Peyer's patch (tissue), 4 donors: ENCODE measurements around the gene XPOT. TPM values are rescaled to one million over a fixed set of nuclear protein-coding genes. Genes with fewer than 3 reads are reported as not detected.

ENCODE experiments used
- DNase-seq, 3 donors: peaks; one replicate each; pipeline ENCODE4 v3.0.0-alpha.2; 2017 to 2019
- H3K27ac ChIP-seq, 4 donors: fragments of 200-600 bp; sonication (generic); one replicate each; pipeline ENCODE4 v1.5.1; 2016 to 2019
- H3K27me3 ChIP-seq, 2 donors: fragments of 200-600 bp; sonication (generic); one replicate each; pipeline ENCODE4 v1.5.1; 2019
- H3K36me3 ChIP-seq, 3 donors: fragments of 200-600 bp; sonication (generic); one replicate each; pipeline ENCODE4 v1.5.1; 2016 to 2019
- H3K4me1 ChIP-seq, 4 donors: fragments of 200-600 bp; sonication (generic); one replicate each; pipeline ENCODE4 v1.5.1; 2016 to 2019
- H3K4me3 ChIP-seq, 4 donors: fragments of 200-600 bp; sonication (generic); 1 replicate in 3 of 4; 2 replicates in 1 of 4; pipeline ENCODE4 v1.5.1; 2016 to 2019; ENCODE audit warnings: mild to moderate bottlenecking in 1 of 4
- H3K9me3 ChIP-seq, 4 donors: fragments of 200-600 bp; sonication (generic); one replicate each; pipeline ENCODE4 v1.5.1; 2016 to 2019; ENCODE audit warnings: mild to moderate bottlenecking in 1 of 4
- CTCF ChIP-seq, 6 experiments: fragments of 450-650 bp in 4 of 6; fragments of 200-600 bp in 2 of 6; sonication (generic) in 1 of 6; IDR thresholded peaks; one replicate each; pipeline ENCODE4 v1.5.1; 2017 to 2019; ENCODE audit warnings: antibody characterized with exemption in 6 of 6, mild to moderate bottlenecking in 3 of 6, moderate library complexity in 1 of 6
- POLR2A ChIP-seq, 2 donors: fragments of 450-650 bp; IDR thresholded peaks; one replicate each; pipeline ENCODE4 v1.5.1; 2017; ENCODE audit warnings: antibody characterized with exemption in 2 of 2, mild to moderate bottlenecking in 2 of 2, moderate library complexity in 2 of 2
- total RNA-seq, 4 donors: library from RNA; depleted of rRNA; stranded (reverse); fragments of >200 nt; gene quantifications; one replicate each; pipeline ENCODE4 v1.1.0, GENCODE V29; 2016

XPOT gene
- total RNA-seq, 4 donors from 2014 or later, result 15.6 to 73.4 (median 24.8) TPM

- no peak for TF ChIP-seq POLR2A (IDR thresholded peaks at IDR 0.05)
- no peak for TF ChIP-seq CTCF (IDR thresholded peaks at IDR 0.05)
- Histone ChIP-seq H3K36me3 (peaks cover 0 to 43% (median 2%) of the 10 kb centered on the region in 3 donors), H3K27ac (no peak overlapping the region), H3K4me3 (no peak overlapping the region), H3K9me3 (no peaks in the 10 kb centered on the region), H3K4me1 (no peaks in the 10 kb centered on the region), H3K27me3 (no peaks in the 10 kb centered on the region)
- no peak for DNase-seq
Measured at GRCh38 chr12:64478661-64479060, 74.5 kb downstream of the XPOT start.

- Histone ChIP-seq H3K27me3 (no peaks in the 10 kb centered on the region), H3K36me3 (peaks cover 0 to 49% (median under 1%) of the 10 kb centered on the region in 3 donors)
- no peak for TF ChIP-seq CTCF (IDR thresholded peaks at IDR 0.05)
- TF ChIP-seq POLR2A (IDR thresholded peaks at IDR 0.05), result no peak
Measured at GRCh38 chr12:64480148-64480547, 76.0 kb downstream of the XPOT start.

GRCh38 chr12:64486657-64487056, 82.5 kb downstream of the XPOT start:
- Histone ChIP-seq H3K27me3 (no peaks in the 10 kb centered on the region), H3K9me3 (no peaks in the 10 kb centered on the region), H3K36me3 (peaks cover 0 to 94% (median 3%) of the 10 kb centered on the region in 3 donors), H3K4me1 (no peaks in the 10 kb centered on the region), H3K4me3 (no peak overlapping the region), H3K27ac (no peak overlapping the region)
- TF ChIP-seq CTCF (IDR thresholded peaks at IDR 0.05) (no peak), POLR2A (IDR thresholded peaks at IDR 0.05) (no peak)
- DNase-seq, result no peak

More at GRCh38 chr12:64480148-64480547, 76.0 kb downstream of the XPOT start:
- H3K4me1 ChIP-seq, result no peaks in the 10 kb centered on the region
- H3K4me3 ChIP-seq, result no peak overlapping the region
- no peaks in the 10 kb centered on the region for H3K9me3 ChIP-seq
- no peak overlapping the region for H3K27ac ChIP-seq
- DNase-seq, result no peak

GRCh38 chr12:64491718-64492117, 87.5 kb downstream of the XPOT start:
- Histone ChIP-seq H3K9me3 (no peaks in the 10 kb centered on the region), H3K4me3 (no peak overlapping the region), H3K27me3 (no peaks in the 10 kb centered on the region), H3K27ac (no peak overlapping the region), H3K4me1 (no peaks in the 10 kb centered on the region), H3K36me3 (peaks cover 0 to 97% (median under 1%) of the 10 kb centered on the region in 3 donors)
- DNase-seq, result no peak
- no peak for TF ChIP-seq CTCF (IDR thresholded peaks at IDR 0.05)
- TF ChIP-seq POLR2A (IDR thresholded peaks at IDR 0.05), result no peak

GRCh38 chr12:64493513-64493912, 89.3 kb downstream of the XPOT start:
- Histone ChIP-seq H3K4me1 (no peaks in the 10 kb centered on the region), H3K27me3 (no peaks in the 10 kb centered on the region), H3K36me3 (peaks cover 0 to 97% (median 0%) of the 10 kb centered on the region in 3 donors), H3K27ac (no peak overlapping the region), H3K9me3 (no peaks in the 10 kb centered on the region), H3K4me3 (no peak overlapping the region)
- no peak for TF ChIP-seq CTCF (IDR thresholded peaks at IDR 0.05)
- no peak for TF ChIP-seq POLR2A (IDR thresholded peaks at IDR 0.05)
- DNase-seq, result no peak
